ENCODE measurements around the gene NRG3.
A peak's percentile ranks its signal among the peaks of the same experiment; 100 is the strongest.
"Not testable (repeated sequence)": the region's sequence is repeated elsewhere in the genome, so short reads cannot be mapped to it uniquely, and the experiment has no call there.

NRG3 gene

GRCh38 chr10:82968533-82968932 is 1093.5 kb downstream of the NRG3 start:
- in situ Hi-C loops (cut with HindIII; ENCODE audit: low sequenced_read_pairs) = no loop called here
- DNase-seq (ENCODE audit: low read depth, low spot score) = no peak
- H3K4me3 ChIP-seq (ENCODE audit: low read depth, low read length) = no peak overlapping the region
- no peak for TF ChIP-seq CTCF (IDR thresholded peaks at IDR 0.05; ENCODE audit: low read depth, low read length)

GRCh38 chr10:82969405-82969804 is 1094.4 kb downstream of the NRG3 start:
- TF ChIP-seq CTCF (IDR thresholded peaks at IDR 0.05; ENCODE audit: low read depth, low read length) = peak; percentile 33
- in situ Hi-C loops (cut with HindIII; ENCODE audit: low sequenced_read_pairs) = no loop called here
- peak; percentile 43 for DNase-seq (ENCODE audit: low read depth, low spot score)
- H3K4me3 ChIP-seq (ENCODE audit: low read depth, low read length) = no peak overlapping the region

GRCh38 chr10:82980321-82980720 is 1105.3 kb downstream of the NRG3 start:
- no peak overlapping the region for H3K4me3 ChIP-seq (ENCODE audit: low read depth, low read length)
- in situ Hi-C loops (cut with HindIII; ENCODE audit: low sequenced_read_pairs) = no loop called here

GRCh38 chr10:82981137-82981723 is 1106.2 kb downstream of the NRG3 start:
- no peak for TF ChIP-seq CTCF (IDR thresholded peaks at IDR 0.05; ENCODE audit: low read depth, low read length)
- in situ Hi-C loops (cut with HindIII; ENCODE audit: low sequenced_read_pairs) = no loop called here
- H3K4me3 ChIP-seq (ENCODE audit: low read depth, low read length) = no peak overlapping the region
- DNase-seq (ENCODE audit: low read depth, low spot score) = peak; percentile 86

More at GRCh38 chr10:82980321-82980720, 1105.3 kb downstream of the NRG3 start:
- TF ChIP-seq CTCF (IDR thresholded peaks at IDR 0.05; ENCODE audit: low read depth, low read length) = no peak
- DNase-seq (ENCODE audit: low read depth, low spot score) = peak; percentile 2

- no peak overlapping the region for H3K4me3 ChIP-seq (ENCODE audit: low read depth, low read length)
- DNase-seq (ENCODE audit: low read depth, low spot score) = peak; percentile 95
- in situ Hi-C loops (cut with HindIII; ENCODE audit: low sequenced_read_pairs) = no loop called here
- no peak for TF ChIP-seq CTCF (IDR thresholded peaks at IDR 0.05; ENCODE audit: low read depth, low read length)
Measured at GRCh38 chr10:82982110-82982608, 1107.2 kb downstream of the NRG3 start.

- no peak overlapping the region for H3K4me3 ChIP-seq (ENCODE audit: low read depth, low read length)
- in situ Hi-C loops (cut with HindIII; ENCODE audit: low sequenced_read_pairs) = no loop called here
- no peak for DNase-seq (ENCODE audit: low read depth, low spot score)
- TF ChIP-seq CTCF (IDR thresholded peaks at IDR 0.05; ENCODE audit: low read depth, low read length) = no peak
Measured at GRCh38 chr10:82986216-82986615, 1111.2 kb downstream of the NRG3 start.

- DNase-seq (ENCODE audit: low read depth, low spot score); in situ Hi-C loops (cut with HindIII; ENCODE audit: low sequenced_read_pairs); H3K4me3 ChIP-seq (ENCODE audit: low read depth, low read length): not testable (repeated sequence)
Measured at GRCh38 chr10:83006479-83006878, 1131.5 kb downstream of the NRG3 start.
